MCF 10A (cell line): Measurements from ENCODE around the gene ATXN7L1. TPM values are rescaled to one million over a fixed set of nuclear protein-coding genes. Genes with fewer than 3 reads are reported as not detected.
A peak's percentile ranks its signal among the peaks of the same experiment; 100 is the strongest.

Experiments
- BruUV-seq: library from RNA; stranded (reverse); fragments of 400-500 nt; replicated peaks from 2 replicates; lab custom pipeline; 2021; lab: Mats Ljungman, UMichigan
- CTCF ChIA-PET: fragments of 300-600 bp; sonication (Branson Sonifier 250); formaldehyde crosslinking; extraction: SDS; loops from one replicate; lab custom pipeline; 2021; ENCODE audit warnings: antibody characterized with exemption, inconsistent platforms; lab: Yijun Ruan, JAX
- POLR2A ChIA-PET: fragments of 300-600, 350-650 bp; sonication (Branson Sonifier 250); formaldehyde crosslinking; extraction: SDS; loops from one replicate; lab custom pipeline; 2020; ENCODE audit warnings: antibody characterized with exemption, inconsistent platforms; lab: Yijun Ruan, JAX
- DNase-seq: peaks from one replicate; pipeline ENCODE4 v3.0.0-alpha.2; 2018; ENCODE audit not compliant: unreplicated experiment
- H3K27ac Mint-ChIP-seq: one replicate; pipeline ENCODE4 v1.8.0; 2022; ENCODE audit warnings: mild to moderate bottlenecking, low read depth, mixed read lengths; ENCODE audit not compliant: unreplicated experiment
- H3K27me3 Mint-ChIP-seq: one replicate; pipeline ENCODE4 v1.8.0; 2022; ENCODE audit warnings: mixed read lengths; ENCODE audit not compliant: insufficient read depth, unreplicated experiment
- H3K36me3 Mint-ChIP-seq: one replicate; pipeline ENCODE4 v1.8.0; 2022; ENCODE audit warnings: mild to moderate bottlenecking, moderate library complexity, mixed read lengths; ENCODE audit not compliant: insufficient read depth, unreplicated experiment
- H3K4me1 Mint-ChIP-seq: one replicate; pipeline ENCODE4 v1.8.0; 2022; ENCODE audit warnings: mixed read lengths; ENCODE audit not compliant: insufficient read depth, unreplicated experiment
- H3K4me3 Mint-ChIP-seq: one replicate; pipeline ENCODE4 v1.8.0; 2022; ENCODE audit warnings: mild to moderate bottlenecking, moderate library complexity, mixed read lengths; ENCODE audit not compliant: unreplicated experiment
- H3K9me3 Mint-ChIP-seq: one replicate; pipeline ENCODE4 v1.8.0; 2022; ENCODE audit warnings: mixed read lengths; ENCODE audit not compliant: unreplicated experiment
- CTCF ChIP-seq: fragments of 200-600 bp; IDR thresholded peaks from one replicate; pipeline ENCODE4 v1.8.0; 2022; ENCODE audit warnings: antibody characterized with exemption, mild to moderate bottlenecking; ENCODE audit not compliant: unreplicated experiment
- intact Hi-C: fragments of 100-400 bp; cut with micrococcal nuclease; formaldehyde crosslinking; loops from 2 replicates; pipeline ENCODE4 v1.14.1; 2022
- total RNA-seq: library from RNA; stranded (reverse); gene quantifications from 2 replicates; pipeline ENCODE4 v1.2.3, GENCODE V29; 2022

The ATXN7L1 gene
- total RNA-seq, 1 experiment from 2014 or later = 10.0 TPM

- intact Hi-C loops = loop anchor here (5.0 kb wide), 1 partner anchor 91 kb away; the partner anchor contains the start of gene ATXN7L1
- no peak for TF ChIP-seq CTCF
- DNase-seq = peak; percentile 87
- peaks cover 8% of the 10 kb centered on the region for H3K4me1 Mint-ChIP-seq
- no TSS peak for BruUV-seq
- no peak overlapping the region for H3K27ac Mint-ChIP-seq
- CTCF ChIA-PET = interaction anchor here (0.6 to 1.7 kb wide), 9 partner anchors 9 to 1422 kb away, joined by 3 to 6 read pairs (median 3); no protein-coding TSS in a partner anchor
- H3K27me3 Mint-ChIP-seq = no peaks in the 10 kb centered on the region
- peaks cover 3% of the 10 kb centered on the region for H3K36me3 Mint-ChIP-seq
- no peak overlapping the region for H3K4me3 Mint-ChIP-seq
- H3K9me3 Mint-ChIP-seq = no peaks in the 10 kb centered on the region
- POLR2A ChIA-PET = interaction anchor here (0.5 to 0.8 kb wide), 3 partner anchors 8 to 1259 kb away, joined by 3 to 5 read pairs (median 3); no protein-coding TSS in a partner anchor
Observed at GRCh38 chr7:105786520-105787470, 89.6 kb downstream of the ATXN7L1 start.

GRCh38 chr7:105782391-105783042 is 93.9 kb downstream of the ATXN7L1 start:
- Mint-ChIP-seq H3K4me1 (peaks cover 8% of the 10 kb centered on the region), H3K36me3 (peaks cover 7% of the 10 kb centered on the region), H3K4me3 (no peak overlapping the region), H3K27ac (no peak overlapping the region), H3K27me3 (no peaks in the 10 kb centered on the region), H3K9me3 (no peaks in the 10 kb centered on the region)
- BruUV-seq = no TSS peak
- no peak for TF ChIP-seq CTCF
- POLR2A ChIA-PET = no interaction called here
- DNase-seq = peak; percentile 55
- intact Hi-C loops = no loop called here
- CTCF ChIA-PET = interaction anchor here (0.6 to 1.1 kb wide), 2 partner anchors 91 to 227 kb away, joined by 3 read pairs; no protein-coding TSS in a partner anchor

GRCh38 chr7:105779856-105780780 is 96.3 kb downstream of the ATXN7L1 start:
- no peak for DNase-seq
- peaks cover 7% of the 10 kb centered on the region for H3K36me3 Mint-ChIP-seq
- no TSS peak for BruUV-seq
- H3K4me1 Mint-ChIP-seq = peaks cover 8% of the 10 kb centered on the region
- no peaks in the 10 kb centered on the region for H3K9me3 Mint-ChIP-seq
- no peak for TF ChIP-seq CTCF
- ChIA-PET POLR2A (no interaction called here), CTCF (interaction anchor here (0.9 kb wide), 1 partner anchor 20 kb away, joined by 5 read pairs; no protein-coding TSS in a partner anchor)
- no peak overlapping the region for H3K4me3 Mint-ChIP-seq
- no peaks in the 10 kb centered on the region for H3K27me3 Mint-ChIP-seq
- intact Hi-C loops = no loop called here
- no peak overlapping the region for H3K27ac Mint-ChIP-seq
